RWPE2 (cell line): ENCODE data around the gene TPR.

Source experiments
- ATAC-seq: fragments of 200-7000 bp; cut with Tn5 transposase; 3 replicates; pipeline ENCODE4 v1.9.1; 2021; ENCODE audit warnings: low read depth
- DNase-seq: peaks from one replicate; pipeline ENCODE4 v3.0.0-alpha.2; 2020; ENCODE audit warnings: low spot score
- H3K27ac ChIP-seq: fragments of 450-650 bp; 2 replicates; pipeline ENCODE4 v1.5.1; 2017; ENCODE audit warnings: mild to moderate bottlenecking; ENCODE audit not compliant: poor library complexity, severe bottlenecking
- H3K27me3 ChIP-seq: fragments of 250-450 bp; sonication (Bioruptor Pico); 2 replicates; pipeline ENCODE4 v1.5.1; 2021; ENCODE audit warnings: mild to moderate bottlenecking, moderate library complexity; ENCODE audit not compliant: insufficient read depth, poor library complexity, severe bottlenecking
- H3K36me3 ChIP-seq: fragments of 250-450 bp; sonication (Bioruptor Pico); 2 replicates; pipeline ENCODE4 v1.5.1; 2020; ENCODE audit warnings: low read depth, mild to moderate bottlenecking, moderate library complexity
- H3K4me1 ChIP-seq: fragments of 250-450 bp; sonication (Bioruptor Pico); 2 replicates; pipeline ENCODE4 v1.5.1; 2021; ENCODE audit warnings: mild to moderate bottlenecking, moderate library complexity; ENCODE audit not compliant: insufficient read depth, poor library complexity, severe bottlenecking
- H3K4me3 ChIP-seq: fragments of 250-450 bp; sonication (Bioruptor Pico); 2 replicates; pipeline ENCODE4 v1.5.1; 2021; ENCODE audit warnings: mild to moderate bottlenecking, moderate library complexity; ENCODE audit not compliant: severe bottlenecking
- H3K9me3 ChIP-seq: fragments of 250-450 bp; sonication (Bioruptor Pico); 2 replicates; pipeline ENCODE4 v1.5.1; 2021; ENCODE audit warnings: mild to moderate bottlenecking, moderate library complexity; ENCODE audit not compliant: severe bottlenecking
- TF ChIP-seq, protein P1 (sequence below): fragments of 450-650 bp; IDR thresholded peaks from one replicate; pipeline ENCODE4 v1.5.1; 2017; ENCODE audit warnings: mild to moderate bottlenecking, moderate library complexity; ENCODE audit not compliant: poor library complexity, severe bottlenecking

TPR gene

GRCh38 chr1:186327331-186327730 is 47.7 kb downstream of the TPR start:
- H3K9me3 ChIP-seq = no peaks in the 10 kb centered on the region
- no peaks in the 10 kb centered on the region for H3K4me1 ChIP-seq
- no peak overlapping the region for H3K4me3 ChIP-seq
- no peak overlapping the region for H3K27ac ChIP-seq
- ATAC-seq = no peak
- DNase-seq = no peak
- H3K36me3 ChIP-seq = peaks cover 96% of the 10 kb centered on the region
- TF ChIP-seq, protein P1, sequence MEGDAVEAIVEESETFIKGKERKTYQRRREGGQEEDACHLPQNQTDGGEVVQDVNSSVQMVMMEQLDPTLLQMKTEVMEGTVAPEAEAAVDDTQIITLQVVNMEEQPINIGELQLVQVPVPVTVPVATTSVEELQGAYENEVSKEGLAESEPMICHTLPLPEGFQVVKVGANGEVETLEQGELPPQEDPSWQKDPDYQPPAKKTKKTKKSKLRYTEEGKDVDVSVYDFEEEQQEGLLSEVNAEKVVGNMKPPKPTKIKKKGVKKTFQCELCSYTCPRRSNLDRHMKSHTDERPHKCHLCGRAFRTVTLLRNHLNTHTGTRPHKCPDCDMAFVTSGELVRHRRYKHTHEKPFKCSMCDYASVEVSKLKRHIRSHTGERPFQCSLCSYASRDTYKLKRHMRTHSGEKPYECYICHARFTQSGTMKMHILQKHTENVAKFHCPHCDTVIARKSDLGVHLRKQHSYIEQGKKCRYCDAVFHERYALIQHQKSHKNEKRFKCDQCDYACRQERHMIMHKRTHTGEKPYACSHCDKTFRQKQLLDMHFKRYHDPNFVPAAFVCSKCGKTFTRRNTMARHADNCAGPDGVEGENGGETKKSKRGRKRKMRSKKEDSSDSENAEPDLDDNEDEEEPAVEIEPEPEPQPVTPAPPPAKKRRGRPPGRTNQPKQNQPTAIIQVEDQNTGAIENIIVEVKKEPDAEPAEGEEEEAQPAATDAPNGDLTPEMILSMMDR = no peak
- no peaks in the 10 kb centered on the region for H3K27me3 ChIP-seq

DNA sequence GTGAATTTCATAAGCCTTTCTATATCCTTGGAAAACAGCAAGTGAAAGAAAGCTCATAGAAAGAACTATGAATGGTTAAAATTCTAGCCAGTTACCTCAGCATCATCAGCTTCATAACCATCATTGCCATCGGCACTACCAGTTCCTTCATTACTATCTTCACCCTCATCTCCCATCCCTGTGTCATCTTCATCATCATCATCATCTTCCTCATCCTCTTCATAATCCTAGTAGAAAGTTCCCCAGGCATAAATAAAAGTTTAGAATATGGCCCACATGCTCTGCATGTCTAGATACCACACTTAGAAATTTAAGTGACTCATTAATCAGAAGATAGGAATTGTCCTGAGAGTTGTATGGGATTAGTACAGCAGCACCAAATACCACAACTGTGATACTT is 49.0 kb downstream of the TPR start:
- peaks cover 96% of the 10 kb centered on the region for H3K36me3 ChIP-seq
- H3K9me3 ChIP-seq = no peaks in the 10 kb centered on the region
- H3K4me1 ChIP-seq = no peaks in the 10 kb centered on the region

DNA sequence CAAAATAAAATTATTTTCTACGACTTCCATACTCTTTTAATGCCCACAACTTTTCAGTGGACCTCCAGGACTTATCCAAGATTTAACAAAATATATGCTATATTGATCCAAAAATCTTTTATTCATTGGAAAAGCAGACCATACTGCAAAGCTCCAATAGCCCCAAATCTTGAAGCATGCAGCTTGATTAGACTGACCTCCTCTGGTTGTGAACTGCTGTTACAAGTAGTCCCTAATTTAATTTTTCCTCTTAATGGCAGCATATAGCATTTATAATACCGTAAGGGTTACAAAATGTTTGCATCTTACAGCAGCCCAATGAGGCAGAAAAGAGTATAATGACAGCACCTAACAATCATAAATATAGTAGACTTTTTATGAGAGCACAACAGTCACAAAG is 49.8 kb downstream of the TPR start:
- TF ChIP-seq, protein P1 = peak; percentile 39
- peaks cover 96% of the 10 kb centered on the region for H3K36me3 ChIP-seq

More for the DNA sequence above, 49.0 kb downstream of the TPR start:
- DNase-seq (no peak), ATAC-seq (no peak)
- no peak overlapping the region for H3K4me3 ChIP-seq
- no peak overlapping the region for H3K27ac ChIP-seq
- no peaks in the 10 kb centered on the region for H3K27me3 ChIP-seq
- TF ChIP-seq, protein P1 = no peak

DNA sequence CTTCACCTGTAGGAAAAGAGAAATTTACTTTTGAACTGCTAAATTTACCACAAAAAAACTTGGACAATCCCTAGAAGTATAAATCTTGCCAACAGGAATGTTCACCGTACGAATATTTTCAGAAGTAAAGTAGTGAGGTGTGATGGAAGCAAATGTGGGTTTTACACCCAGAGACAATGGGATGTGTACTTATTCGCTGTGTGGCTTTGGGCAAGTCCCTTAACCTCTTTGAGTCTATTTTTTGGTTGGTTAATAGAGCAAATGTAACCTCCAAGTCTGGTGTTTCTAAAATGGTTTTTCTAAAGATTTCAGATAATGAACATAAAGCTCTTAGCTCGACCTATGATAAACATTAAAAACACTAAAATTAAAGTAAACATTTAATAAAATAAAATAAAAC is 51.2 kb downstream of the TPR start:
- Histone ChIP-seq H3K27ac (no peak overlapping the region), H3K4me3 (no peak overlapping the region), H3K9me3 (no peaks in the 10 kb centered on the region), H3K36me3 (peaks cover 96% of the 10 kb centered on the region), H3K27me3 (no peaks in the 10 kb centered on the region), H3K4me1 (no peaks in the 10 kb centered on the region)
- DNase-seq (no peak), ATAC-seq (no peak)
- TF ChIP-seq, protein P1 = no peak

More for the DNA sequence above, 49.8 kb downstream of the TPR start:
- ATAC-seq (no peak), DNase-seq (no peak)
- no peaks in the 10 kb centered on the region for H3K4me1 ChIP-seq
- H3K27me3 ChIP-seq = no peaks in the 10 kb centered on the region
- H3K27ac ChIP-seq = no peak overlapping the region
- H3K4me3 ChIP-seq = no peak overlapping the region
- H3K9me3 ChIP-seq = no peaks in the 10 kb centered on the region

DNA sequence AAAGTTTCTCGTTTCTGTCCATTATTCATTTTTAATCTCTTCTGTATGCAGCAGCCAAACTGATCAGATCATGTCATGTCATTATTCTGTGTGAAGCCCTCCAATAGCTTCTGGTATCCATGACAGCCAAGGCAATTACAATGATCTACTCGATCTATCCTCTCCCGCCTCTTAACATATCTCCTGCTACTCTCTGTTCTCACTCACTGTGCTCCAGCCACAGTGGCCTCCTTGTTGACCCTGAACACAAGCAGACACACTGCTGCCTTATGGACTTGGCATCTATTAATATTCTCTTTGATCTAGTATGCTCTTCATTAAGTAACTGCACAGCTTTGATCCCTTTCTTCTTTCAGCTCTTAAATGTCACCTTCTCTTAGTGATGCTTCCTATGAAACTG is 59.5 kb downstream of the TPR start:
- Histone ChIP-seq H3K27ac (no peak overlapping the region), H3K9me3 (no peaks in the 10 kb centered on the region), H3K36me3 (peaks cover 92% of the 10 kb centered on the region), H3K4me1 (no peaks in the 10 kb centered on the region), H3K27me3 (no peaks in the 10 kb centered on the region), H3K4me3 (no peak overlapping the region)
- DNase-seq (no peak), ATAC-seq (no peak)
- TF ChIP-seq, protein P1 = no peak
